Prostate gland (tissue), 2 donors: ENCODE data around the gene CNDP1. TPM values are rescaled to one million over a fixed set of nuclear protein-coding genes. Genes with fewer than 3 reads are reported as not detected.

ENCODE experiments used
- DNase-seq: peaks from one replicate; pipeline ENCODE4 v3.0.0-alpha.2; 2019; ENCODE audit warnings: low spot score
- H3K27ac ChIP-seq, 2 donors: fragments of 200-600 bp; sonication (generic); 2 replicates each; pipeline ENCODE4 v1.5.1; 2017 to 2019
- H3K27me3 ChIP-seq: fragments of 200-600 bp; sonication (generic); replicated peaks from 2 replicates; pipeline ENCODE4 v1.5.1; 2019; ENCODE audit not compliant: insufficient read depth
- H3K36me3 ChIP-seq, 2 donors: fragments of 200-600 bp; sonication (generic); 1 replicate in 1 of 2; 2 replicates in 1 of 2; pipeline versions ENCODE4 v1.5.1 to v1.8.1; 2017 to 2019
- H3K4me1 ChIP-seq: fragments of 200-600 bp; sonication (generic); replicated peaks from 2 replicates; pipeline ENCODE4 v1.5.1; 2019
- H3K4me3 ChIP-seq, 2 donors: fragments of 200-600 bp; sonication (generic); 2 replicates each; pipeline ENCODE4 v1.5.1; 2017 to 2019
- H3K9me3 ChIP-seq: fragments of 200-600 bp; sonication (generic); 2 replicates; pipeline ENCODE4 v1.5.1; 2017
- CTCF ChIP-seq, 4 experiments: fragments of 200-600 bp in 2 of 4; fragments of 450-650 bp in 2 of 4; sonication (generic) in 2 of 4; IDR thresholded peaks; 1 replicate in 3 of 4; 2 replicates in 1 of 4; pipeline ENCODE4 v1.5.1; 2016 to 2019; ENCODE audit warnings: antibody characterized with exemption in 4 of 4, mild to moderate bottlenecking in 2 of 4, moderate library complexity in 2 of 4
- POLR2A ChIP-seq: fragments of 450-650 bp; IDR thresholded peaks from one replicate; pipeline ENCODE4 v1.6.1; 2016; ENCODE audit warnings: antibody characterized with exemption, mild to moderate bottlenecking
- POLR2AphosphoS5 ChIP-seq: sonication (generic); formaldehyde crosslinking; IDR thresholded peaks from one replicate; pipeline ENCODE4 v1.6.1; 2017; ENCODE audit warnings: antibody characterized with exemption
- WGBS: methylation state at CpG from one replicate; pipeline ENCODE4 v1.1.5; 2018; 5-methylcytosine and 5-hydroxymethylcytosine counted together
- intact Hi-C: fragments of 100-400 bp; cut with DNase I; formaldehyde crosslinking; loops from one replicate; pipeline ENCODE4 v1.14.2; 2022
- total RNA-seq, 2 donors: library from RNA; depleted of rRNA; stranded (reverse); fragments of >200 nt; gene quantifications; one replicate each; pipeline ENCODE4 v1.1.0, GENCODE V29; 2016

CNDP1 gene
- total RNA-seq, 2 donors from 2014 or later, result not detected

GRCh38 chr18:74503137-74503536 lies 31.2 kb upstream of the CNDP1 start:
- Histone ChIP-seq H3K27me3 (no peaks in the 10 kb centered on the region), H3K4me3 (no peak overlapping the region), H3K27ac (no peak overlapping the region), H3K4me1 (no peaks in the 10 kb centered on the region), H3K9me3 (no peaks in the 10 kb centered on the region), H3K36me3 (no peaks in the 10 kb centered on the region)
- WGBS, result 91% methylated on average over 4 of the region's 4 CpGs
- TF ChIP-seq POLR2AphosphoS5 (no peak), POLR2A (no peak), CTCF (IDR thresholded peaks at IDR 0.05) (no peak)
- intact Hi-C loops, result no loop called here
- no peak for DNase-seq

GRCh38 chr18:74505776-74506175 lies 28.5 kb upstream of the CNDP1 start:
- 90% methylated on average over 16 of the region's 16 CpGs for WGBS
- H3K27ac ChIP-seq, result no peak overlapping the region
- intact Hi-C loops, result no loop called here

GRCh38 chr18:74506448-74507084 lies 27.7 kb upstream of the CNDP1 start:
- Histone ChIP-seq H3K4me1 (no peaks in the 10 kb centered on the region), H3K9me3 (no peaks in the 10 kb centered on the region), H3K36me3 (peaks cover 0 to 8% of the 10 kb centered on the region in 2 donors), H3K4me3 (no peak overlapping the region), H3K27ac (no peak overlapping the region), H3K27me3 (no peaks in the 10 kb centered on the region)
- 48% methylated on average over 11 of the region's 11 CpGs for WGBS
- no peak for DNase-seq
- intact Hi-C loops, result no loop called here
- no peak for TF ChIP-seq POLR2AphosphoS5
- TF ChIP-seq POLR2A, result no peak
- TF ChIP-seq CTCF (IDR thresholded peaks at IDR 0.05), result no peak

More at GRCh38 chr18:74505776-74506175, 28.5 kb upstream of the CNDP1 start:
- Histone ChIP-seq H3K4me3 (no peak overlapping the region), H3K9me3 (no peaks in the 10 kb centered on the region), H3K27me3 (no peaks in the 10 kb centered on the region), H3K4me1 (no peaks in the 10 kb centered on the region), H3K36me3 (peaks cover 0 to 8% of the 10 kb centered on the region in 2 donors)
- TF ChIP-seq POLR2A (no peak), POLR2AphosphoS5 (no peak), CTCF (IDR thresholded peaks at IDR 0.05) (no peak)
- no peak for DNase-seq

GRCh38 chr18:74507097-74507881 lies 27.0 kb upstream of the CNDP1 start:
- DNase-seq, result no peak
- intact Hi-C loops, result no loop called here
- WGBS, result 67% methylated on average over 23 of the region's 23 CpGs
- Histone ChIP-seq H3K27me3 (no peaks in the 10 kb centered on the region), H3K4me3 (no peak overlapping the region), H3K9me3 (no peaks in the 10 kb centered on the region), H3K4me1 (no peaks in the 10 kb centered on the region), H3K36me3 (peaks cover 0 to 8% of the 10 kb centered on the region in 2 donors), H3K27ac (no peak overlapping the region)
- TF ChIP-seq POLR2A (no peak), CTCF (IDR thresholded peaks at IDR 0.05) (no peak), POLR2AphosphoS5 (no peak)
